T-cell (primary cell): Measurements from ENCODE around the gene PLS1. TPM values are rescaled to one million over a fixed set of nuclear protein-coding genes. Genes with fewer than 3 reads are reported as not detected.

Experiments
- ATAC-seq, 4 experiments: fragments of 200-7000 bp in 3 of 4; fragments of 150-1000 bp in 1 of 4; cut with Tn5 transposase; replicated peaks in 1 of 4; 1 replicate in 3 of 4; 2 replicates in 1 of 4; pipeline ENCODE4 v1.10.0; 2021; ENCODE audit warnings: moderate library complexity in 3 of 4, mild to moderate bottlenecking in 2 of 4, moderate number of reproducible peaks in 1 of 4
- CTCF ChIA-PET, 2 donors: fragments of 300-600 bp; sonication (Branson Sonifier 250); formaldehyde crosslinking; loops; one replicate each; lab custom pipeline; 2022; ENCODE audit warnings: antibody characterized with exemption in 2 of 2; lab: Charles Lee
- POLR2A ChIA-PET, 2 donors: fragments of 300-600 bp; sonication (Branson Sonifier 250); formaldehyde crosslinking; loops; one replicate each; lab custom pipeline; 2022; ENCODE audit warnings: antibody characterized with exemption in 2 of 2; lab: Charles Lee
- DNase-seq, 35 experiments: peaks; one replicate each; pipeline versions ENCODE4 v3.0.0 to v3.0.0-alpha.2; 2013 to 2023
- H3K27ac ChIP-seq: one replicate; pipeline ENCODE4 v1.5.1; 2013; ENCODE audit warnings: low read length
- H3K27me3 ChIP-seq, 2 experiments: replicated peaks in 1 of 2; 1 replicate in 1 of 2; 2 replicates in 1 of 2; pipeline versions ENCODE4 v1.6.1 to v1.7.0; 2013; ENCODE audit warnings: low read length in 1 of 2, mixed read lengths in 1 of 2; ENCODE audit not compliant: control insufficient read depth in 2 of 2, insufficient read depth in 2 of 2; ENCODE audit errors: extremely low read depth in 1 of 2
- H3K36me3 ChIP-seq, 2 donors: 1 replicate in 1 of 2; 2 replicates in 1 of 2; pipeline versions ENCODE4 v1.6.1 to v1.7.0; 2013; ENCODE audit warnings: low read length in 1 of 2; ENCODE audit not compliant: control insufficient read depth in 2 of 2, insufficient read depth in 1 of 2; ENCODE audit errors: extremely low read depth in 1 of 2
- H3K4me1 ChIP-seq, 2 experiments: 1 replicate in 1 of 2; 2 replicates in 1 of 2; pipeline versions ENCODE4 v1.6.1 to v1.7.0; 2013; ENCODE audit warnings: low read length in 2 of 2, mixed read lengths in 1 of 2; ENCODE audit not compliant: insufficient read depth in 2 of 2, control insufficient read depth in 1 of 2; ENCODE audit errors: extremely low read depth in 1 of 2
- H3K4me3 ChIP-seq, 2 donors: 1 replicate in 1 of 2; 2 replicates in 1 of 2; pipeline versions ENCODE4 v1.5.1 to v1.7.0; 2013; ENCODE audit warnings: mild to moderate bottlenecking in 2 of 2, low read length in 1 of 2, moderate library complexity in 1 of 2; ENCODE audit not compliant: control insufficient read depth in 1 of 2; ENCODE audit errors: extremely low read depth in 1 of 2
- H3K9me3 ChIP-seq: 2 replicates; pipeline ENCODE4 v1.7.0; 2013
- H3K27ac Mint-ChIP-seq, 2 donors: one replicate each; pipeline ENCODE4 v1.8.0; 2020 to 2021; ENCODE audit warnings: mild to moderate bottlenecking in 2 of 2, mixed read lengths in 2 of 2
- H3K27me3 Mint-ChIP-seq, 2 donors: one replicate each; pipeline ENCODE4 v1.8.0; 2021 to 2022; ENCODE audit warnings: mixed read lengths in 2 of 2
- H3K36me3 Mint-ChIP-seq: one replicate; pipeline ENCODE4 v1.8.0; 2021; ENCODE audit warnings: mixed read lengths
- H3K4me1 Mint-ChIP-seq, 3 donors: one replicate each; pipeline ENCODE4 v1.8.0; 2020 to 2022; ENCODE audit warnings: mixed read lengths in 3 of 3, mild to moderate bottlenecking in 1 of 3
- H3K4me3 Mint-ChIP-seq, 3 donors: one replicate each; pipeline ENCODE4 v1.8.0; 2020 to 2022; ENCODE audit warnings: mild to moderate bottlenecking in 3 of 3, mixed read lengths in 3 of 3, moderate library complexity in 3 of 3
- H3K9me3 Mint-ChIP-seq, 3 donors: one replicate each; pipeline ENCODE4 v1.8.0; 2020 to 2022; ENCODE audit warnings: mixed read lengths in 3 of 3
- WGBS: methylation state at CpG from one replicate; pipeline ENCODE4 v1.1.5; 2013; ENCODE audit warnings: missing lambda C conversion rate; ENCODE audit not compliant: insufficient coverage; 5-methylcytosine and 5-hydroxymethylcytosine counted together
- total RNA-seq, 35 experiments: library from RNA in 6 of 35; stranded (reverse) in 6 of 35; fragments of 120-200 nt in 1 of 35; gene quantifications; one replicate each; pipeline versions ENCODE4 v1.2.1 to v1.2.4 and lab custom pipeline; 2013 to 2026

Gene PLS1
- total RNA-seq, 5 donors from 2014 or later (not counting 1 experiment from before 2014, with no cell fraction given) = 0.84 to 3.6 (median 1.8) TPM

GRCh38 chr3:142656575-142656974 lies 60.4 kb downstream of the PLS1 start:
- no peaks in the 10 kb centered on the region for H3K9me3 Mint-ChIP-seq
- no peaks in the 10 kb centered on the region for H3K36me3 Mint-ChIP-seq
- H3K4me3 Mint-ChIP-seq = no peak overlapping the region
- Histone ChIP-seq H3K9me3 (no peaks in the 10 kb centered on the region), H3K27ac (no peak overlapping the region), H3K36me3 (no peaks in the 10 kb centered on the region), H3K27me3 (no peaks in the 10 kb centered on the region), H3K4me3 (no peak overlapping the region), H3K4me1 (no peaks in the 10 kb centered on the region)
- DNase-seq (no peak), ATAC-seq (no peak)
- no peaks in the 10 kb centered on the region for H3K4me1 Mint-ChIP-seq
- CTCF ChIA-PET = no interaction called here
- H3K27me3 Mint-ChIP-seq = no peaks in the 10 kb centered on the region
- POLR2A ChIA-PET = no interaction called here
- no peak overlapping the region for H3K27ac Mint-ChIP-seq

GRCh38 chr3:142657033-142657432 lies 60.8 kb downstream of the PLS1 start:
- no peak for DNase-seq
- Mint-ChIP-seq H3K4me1 (no peaks in the 10 kb centered on the region), H3K27ac (no peak overlapping the region), H3K9me3 (no peaks in the 10 kb centered on the region), H3K4me3 (no peak overlapping the region), H3K27me3 (no peaks in the 10 kb centered on the region), H3K36me3 (no peaks in the 10 kb centered on the region)
- no peaks in the 10 kb centered on the region for H3K27me3 ChIP-seq
- CTCF ChIA-PET = no interaction called here
- 90% methylated on average over 3 of the region's 4 CpGs for WGBS
- H3K27ac ChIP-seq = no peak overlapping the region
- no peaks in the 10 kb centered on the region for H3K36me3 ChIP-seq
- POLR2A ChIA-PET = no interaction called here
- no peaks in the 10 kb centered on the region for H3K9me3 ChIP-seq
- no peak for ATAC-seq
- no peaks in the 10 kb centered on the region for H3K4me1 ChIP-seq
- H3K4me3 ChIP-seq = no peak overlapping the region

- Mint-ChIP-seq H3K4me1 (no peaks in the 10 kb centered on the region), H3K36me3 (no peaks in the 10 kb centered on the region), H3K4me3 (no peak overlapping the region), H3K27me3 (no peaks in the 10 kb centered on the region), H3K9me3 (no peaks in the 10 kb centered on the region), H3K27ac (no peak overlapping the region)
- Histone ChIP-seq H3K27me3 (no peaks in the 10 kb centered on the region), H3K4me3 (no peak overlapping the region), H3K4me1 (no peaks in the 10 kb centered on the region), H3K36me3 (no peaks in the 10 kb centered on the region), H3K9me3 (no peaks in the 10 kb centered on the region), H3K27ac (no peak overlapping the region)
- ATAC-seq = no peak
- no CpG with 5 or more reads among the region's 6 CpGs for WGBS
- no peak for DNase-seq
- ChIA-PET CTCF (no interaction called here), POLR2A (no interaction called here)
These were observed 64.2 kb downstream of the PLS1 start for GRCh38 chr3:142660383-142660782.

GRCh38 chr3:142660893-142661292 lies 64.7 kb downstream of the PLS1 start:
- Mint-ChIP-seq H3K9me3 (no peaks in the 10 kb centered on the region), H3K27me3 (no peaks in the 10 kb centered on the region), H3K4me1 (no peaks in the 10 kb centered on the region), H3K36me3 (no peaks in the 10 kb centered on the region), H3K4me3 (no peak overlapping the region), H3K27ac (no peak overlapping the region)
- POLR2A ChIA-PET = no interaction called here
- Histone ChIP-seq H3K27ac (no peak overlapping the region), H3K36me3 (no peaks in the 10 kb centered on the region), H3K4me1 (no peaks in the 10 kb centered on the region), H3K4me3 (no peak overlapping the region), H3K27me3 (no peaks in the 10 kb centered on the region), H3K9me3 (no peaks in the 10 kb centered on the region)
- no peak for ATAC-seq
- no peak for DNase-seq
- CTCF ChIA-PET = no interaction called here

GRCh38 chr3:142663865-142664264 lies 67.7 kb downstream of the PLS1 start:
- ATAC-seq (no peak), DNase-seq (no peak)
- H3K4me3 ChIP-seq = no peak overlapping the region
- Mint-ChIP-seq H3K9me3 (no peaks in the 10 kb centered on the region), H3K4me3 (no peak overlapping the region), H3K4me1 (no peaks in the 10 kb centered on the region), H3K27me3 (no peaks in the 10 kb centered on the region), H3K27ac (no peak overlapping the region), H3K36me3 (no peaks in the 10 kb centered on the region)
- no CpG with 5 or more reads among the region's 1 CpG for WGBS
- POLR2A ChIA-PET = no interaction called here
- H3K9me3 ChIP-seq = no peaks in the 10 kb centered on the region
- no peak overlapping the region for H3K27ac ChIP-seq
- no peaks in the 10 kb centered on the region for H3K36me3 ChIP-seq
- peaks cover 0 to 2% of the 10 kb centered on the region in 2 experiments for H3K27me3 ChIP-seq
- no peaks in the 10 kb centered on the region for H3K4me1 ChIP-seq
- CTCF ChIA-PET = no interaction called here

- DNase-seq = no peak
These were observed 68.1 kb downstream of the PLS1 start for GRCh38 chr3:142664311-142664710.

GRCh38 chr3:142664819-142665218 lies 68.6 kb downstream of the PLS1 start:
- ATAC-seq = no peak
- Histone ChIP-seq H3K36me3 (no peaks in the 10 kb centered on the region), H3K4me1 (no peaks in the 10 kb centered on the region), H3K27ac (no peak overlapping the region), H3K9me3 (no peaks in the 10 kb centered on the region), H3K27me3 (peaks cover 0 to 2% of the 10 kb centered on the region in 2 experiments), H3K4me3 (no peak overlapping the region)
- no CpG with 5 or more reads among the region's 2 CpGs for WGBS
- Mint-ChIP-seq H3K27me3 (no peaks in the 10 kb centered on the region), H3K36me3 (no peaks in the 10 kb centered on the region), H3K4me3 (no peak overlapping the region), H3K9me3 (no peaks in the 10 kb centered on the region), H3K4me1 (no peaks in the 10 kb centered on the region), H3K27ac (no peak overlapping the region)
- no peak for DNase-seq
- CTCF ChIA-PET = interaction anchor here in 1 of 2 donors (0.6 kb wide), 1 partner anchor 19 kb away, joined by 4 read pairs; no protein-coding TSS in a partner anchor
- POLR2A ChIA-PET = interaction anchor here in 1 of 2 donors (0.7 kb wide), 1 partner anchor 45 kb away, joined by 3 read pairs; no protein-coding TSS in a partner anchor

More at GRCh38 chr3:142664311-142664710, 68.1 kb downstream of the PLS1 start:
- H3K9me3 ChIP-seq = no peaks in the 10 kb centered on the region
- no peak overlapping the region for H3K4me3 Mint-ChIP-seq
- H3K27me3 Mint-ChIP-seq = no peaks in the 10 kb centered on the region
- no peaks in the 10 kb centered on the region for H3K36me3 Mint-ChIP-seq
- H3K4me1 ChIP-seq = no peaks in the 10 kb centered on the region
- no peaks in the 10 kb centered on the region for H3K9me3 Mint-ChIP-seq
- H3K4me3 ChIP-seq = no peak overlapping the region
- no peak overlapping the region for H3K27ac ChIP-seq
- ChIA-PET CTCF (no interaction called here), POLR2A (no interaction called here)
- H3K36me3 ChIP-seq = no peaks in the 10 kb centered on the region
- no peak overlapping the region for H3K27ac Mint-ChIP-seq
- no peak for ATAC-seq
- peaks cover 0 to 2% of the 10 kb centered on the region in 2 experiments for H3K27me3 ChIP-seq
- H3K4me1 Mint-ChIP-seq = no peaks in the 10 kb centered on the region
- no CpG with 5 or more reads among the region's 2 CpGs for WGBS
